Measurements from ENCODE around the gene ETFB.

The ETFB gene

DNA sequence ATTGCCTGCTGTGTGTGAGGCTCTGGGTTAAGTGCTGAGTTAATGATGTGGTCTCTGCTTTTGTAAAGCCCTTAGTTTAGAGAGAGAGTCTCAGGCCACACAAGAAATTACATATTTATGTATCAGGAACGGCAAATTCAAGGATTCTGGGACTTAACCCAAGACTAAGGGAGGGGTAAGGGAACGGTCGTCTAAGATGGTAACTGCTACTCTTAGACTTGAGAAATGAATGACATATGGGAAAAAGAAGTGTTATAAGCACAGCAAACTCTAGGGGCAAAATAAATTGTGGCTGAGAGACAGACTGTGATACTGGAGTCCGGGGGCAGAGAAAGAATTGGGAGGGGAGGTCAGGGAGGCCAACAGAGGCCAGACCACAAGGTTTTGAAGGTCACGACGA lies 34.5 kb downstream of the ETFB start:
- TF ChIP-seq, protein P1, sequence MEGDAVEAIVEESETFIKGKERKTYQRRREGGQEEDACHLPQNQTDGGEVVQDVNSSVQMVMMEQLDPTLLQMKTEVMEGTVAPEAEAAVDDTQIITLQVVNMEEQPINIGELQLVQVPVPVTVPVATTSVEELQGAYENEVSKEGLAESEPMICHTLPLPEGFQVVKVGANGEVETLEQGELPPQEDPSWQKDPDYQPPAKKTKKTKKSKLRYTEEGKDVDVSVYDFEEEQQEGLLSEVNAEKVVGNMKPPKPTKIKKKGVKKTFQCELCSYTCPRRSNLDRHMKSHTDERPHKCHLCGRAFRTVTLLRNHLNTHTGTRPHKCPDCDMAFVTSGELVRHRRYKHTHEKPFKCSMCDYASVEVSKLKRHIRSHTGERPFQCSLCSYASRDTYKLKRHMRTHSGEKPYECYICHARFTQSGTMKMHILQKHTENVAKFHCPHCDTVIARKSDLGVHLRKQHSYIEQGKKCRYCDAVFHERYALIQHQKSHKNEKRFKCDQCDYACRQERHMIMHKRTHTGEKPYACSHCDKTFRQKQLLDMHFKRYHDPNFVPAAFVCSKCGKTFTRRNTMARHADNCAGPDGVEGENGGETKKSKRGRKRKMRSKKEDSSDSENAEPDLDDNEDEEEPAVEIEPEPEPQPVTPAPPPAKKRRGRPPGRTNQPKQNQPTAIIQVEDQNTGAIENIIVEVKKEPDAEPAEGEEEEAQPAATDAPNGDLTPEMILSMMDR (IDR thresholded peaks at IDR 0.05; ENCODE audit: borderline replicate concordance, insufficient read depth, low read depth, low read length) = no peak

DNA sequence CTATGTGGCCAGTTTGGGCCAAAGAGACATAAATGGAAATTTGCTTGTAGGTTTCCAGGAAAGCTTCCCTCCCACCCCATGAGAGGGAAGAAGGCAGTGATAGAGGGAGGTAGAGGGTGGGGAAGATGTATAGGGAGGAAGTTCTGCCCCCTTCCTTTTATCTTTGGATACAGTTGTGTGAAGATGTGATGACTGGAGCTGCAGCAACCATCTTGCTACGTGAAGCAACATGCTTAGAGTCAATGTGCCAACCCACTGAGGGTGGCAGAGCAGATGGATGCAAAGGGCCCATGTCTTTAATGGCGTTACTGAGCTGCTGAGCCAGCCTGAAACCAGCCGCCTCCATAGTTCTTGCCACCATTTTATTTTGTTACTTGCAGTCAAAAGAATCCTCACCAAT lies 35.0 kb downstream of the ETFB start:
- TF ChIP-seq, protein P1 (IDR thresholded peaks at IDR 0.05; ENCODE audit: borderline replicate concordance, insufficient read depth, low read depth, low read length) = no peak
- no peak overlapping the region for H3K4me3 ChIP-seq (ENCODE audit: low read depth, low read length)

More for the DNA sequence above, 34.5 kb downstream of the ETFB start:
- H3K4me3 ChIP-seq (ENCODE audit: low read depth, low read length) = no peak overlapping the region

DNA sequence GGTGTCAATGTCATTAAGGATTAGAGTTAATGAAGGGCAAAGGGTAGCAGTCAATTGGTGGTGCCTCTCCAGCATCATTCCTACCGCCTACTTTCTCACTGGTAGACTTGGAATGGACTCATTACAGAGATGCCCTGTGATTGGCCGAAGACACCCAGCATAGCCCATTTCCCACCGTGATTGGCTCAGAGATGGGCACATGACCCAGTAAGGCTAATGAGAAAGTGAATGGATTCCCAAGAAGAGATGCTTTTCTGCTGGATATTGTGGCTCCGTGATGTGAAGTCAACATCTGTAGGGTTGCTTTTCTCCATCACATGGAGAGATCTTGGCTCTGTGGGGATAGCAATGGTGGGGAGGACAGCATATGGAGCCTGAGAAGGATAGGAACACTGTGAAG lies 35.8 kb downstream of the ETFB start:
- no peak overlapping the region for H3K4me3 ChIP-seq (ENCODE audit: low read depth, low read length)
- TF ChIP-seq, protein P1 (IDR thresholded peaks at IDR 0.05; ENCODE audit: borderline replicate concordance, insufficient read depth, low read depth, low read length) = no peak

DNA sequence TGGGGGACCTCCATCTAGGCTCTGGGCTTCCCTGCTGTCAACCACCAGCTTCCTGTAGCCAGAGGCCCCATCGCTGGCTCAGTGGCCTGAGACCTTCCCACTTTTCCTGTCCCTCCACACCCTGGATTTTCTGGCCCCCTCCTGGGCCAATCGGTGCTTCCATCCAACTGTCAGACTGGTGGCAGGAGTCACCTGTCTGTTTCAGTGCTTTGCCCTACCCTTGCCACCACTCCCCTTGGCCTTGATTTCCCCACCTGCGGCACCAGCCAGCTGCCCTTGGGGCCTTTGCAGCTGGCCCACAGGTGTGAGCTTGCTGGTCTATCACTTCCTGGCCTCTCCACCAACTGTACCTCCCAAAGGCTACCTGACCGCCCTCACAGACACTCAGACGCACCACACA lies 36.8 kb downstream of the ETFB start:
- TF ChIP-seq, protein P1 (IDR thresholded peaks at IDR 0.05; ENCODE audit: borderline replicate concordance, insufficient read depth, low read depth, low read length) = no peak
- no peak overlapping the region for H3K4me3 ChIP-seq (ENCODE audit: low read depth, low read length)

DNA sequence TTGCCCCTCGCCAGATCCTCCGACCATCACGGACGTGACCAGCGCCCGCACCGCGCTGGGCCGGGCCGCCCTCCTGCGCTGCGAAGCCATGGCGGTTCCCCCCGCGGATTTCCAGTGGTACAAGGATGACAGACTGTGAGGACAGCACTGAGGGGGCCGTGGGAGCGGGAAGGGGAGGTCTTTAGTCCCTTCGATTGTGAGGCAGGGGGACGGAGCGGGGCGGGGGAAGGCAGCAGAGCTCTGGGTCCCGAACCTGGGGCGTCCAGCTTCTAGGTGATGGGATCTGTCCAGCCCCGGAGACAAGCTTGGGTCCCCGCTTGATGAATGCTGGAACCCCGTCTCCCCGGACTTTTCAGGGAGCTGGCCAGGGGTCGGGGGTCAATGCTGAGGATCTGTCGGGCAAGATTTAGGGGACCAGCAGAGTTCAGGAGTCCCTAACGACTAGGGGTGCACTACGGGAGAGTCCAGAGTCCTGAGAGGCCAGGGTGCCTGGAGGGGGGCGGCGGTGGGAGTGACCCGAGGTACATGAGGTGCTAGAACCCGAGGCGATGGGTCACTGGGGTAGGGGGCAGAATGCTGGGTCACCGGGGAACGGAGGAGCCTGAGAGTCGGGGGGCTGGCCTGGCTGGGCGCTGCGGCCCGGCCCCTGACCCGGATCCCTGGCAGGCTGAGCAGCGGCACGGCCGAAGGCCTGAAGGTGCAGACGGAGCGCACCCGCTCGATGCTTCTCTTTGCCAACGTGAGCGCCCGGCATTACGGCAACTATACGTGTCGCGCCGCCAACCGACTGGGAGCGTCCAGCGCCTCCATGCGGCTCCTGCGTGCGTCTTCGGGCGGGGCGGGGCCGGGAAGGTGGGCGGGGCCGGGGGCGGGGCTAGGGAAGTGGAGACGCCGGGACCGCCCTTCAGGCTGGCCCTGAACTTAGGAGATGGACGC lies 38.9 kb downstream of the ETFB start:
- no peak overlapping the region for H3K4me3 ChIP-seq (ENCODE audit: low read depth, low read length)
- TF ChIP-seq, protein P1 (IDR thresholded peaks at IDR 0.05; ENCODE audit: borderline replicate concordance, insufficient read depth, low read depth, low read length) = no peak

DNA sequence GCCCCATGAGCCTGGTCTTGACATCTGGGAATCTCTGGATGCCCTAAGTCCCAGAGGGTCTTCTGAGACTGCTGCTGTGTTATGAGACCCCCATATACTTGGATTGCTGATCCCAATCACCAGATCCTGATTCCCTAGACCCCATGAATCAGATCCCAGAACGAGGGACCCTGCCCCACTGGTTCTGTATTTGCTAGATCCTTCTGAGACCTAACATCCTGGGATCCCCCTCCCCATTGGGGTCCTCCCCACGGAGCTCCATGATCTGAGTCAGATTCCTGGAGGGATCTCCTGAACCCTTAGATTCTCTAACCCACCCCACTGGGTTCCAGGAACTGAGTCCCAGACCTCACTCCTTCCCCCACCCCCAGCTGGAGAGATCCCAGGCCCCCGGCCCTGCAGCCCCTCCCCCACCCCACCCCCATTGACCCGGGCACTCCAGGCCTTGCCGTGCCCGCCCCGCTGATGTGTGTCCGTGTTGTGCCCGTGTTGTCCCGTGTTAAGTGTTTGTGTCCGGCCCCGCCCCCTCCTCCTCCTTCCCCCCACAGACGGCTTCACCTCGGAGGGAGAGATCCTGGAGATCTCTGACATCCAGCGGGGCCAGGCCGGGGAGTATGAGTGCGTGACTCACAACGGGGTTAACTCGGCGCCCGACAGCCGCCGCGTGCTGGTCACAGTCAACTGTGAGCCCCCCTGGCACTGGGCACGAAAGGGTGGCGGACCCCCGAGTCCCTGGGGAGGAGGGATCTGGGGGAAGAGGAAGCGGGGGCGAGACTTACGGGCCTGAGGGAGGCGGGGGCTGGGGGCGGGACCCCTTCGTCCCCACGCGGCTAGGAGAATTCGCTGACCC lies 39.7 kb downstream of the ETFB start:
- TF ChIP-seq, protein P1 (IDR thresholded peaks at IDR 0.05; ENCODE audit: borderline replicate concordance, insufficient read depth, low read depth, low read length) = no peak
- H3K4me3 ChIP-seq (ENCODE audit: low read depth, low read length) = no peak overlapping the region

Data from GM12875 (cell line).